Measurements from ENCODE around the gene MAD2L1BP.
"Not testable (repeated sequence)": the region's sequence is repeated elsewhere in the genome, so short reads cannot be mapped to it uniquely, and the experiment has no call there.

MAD2L1BP gene

DNA sequence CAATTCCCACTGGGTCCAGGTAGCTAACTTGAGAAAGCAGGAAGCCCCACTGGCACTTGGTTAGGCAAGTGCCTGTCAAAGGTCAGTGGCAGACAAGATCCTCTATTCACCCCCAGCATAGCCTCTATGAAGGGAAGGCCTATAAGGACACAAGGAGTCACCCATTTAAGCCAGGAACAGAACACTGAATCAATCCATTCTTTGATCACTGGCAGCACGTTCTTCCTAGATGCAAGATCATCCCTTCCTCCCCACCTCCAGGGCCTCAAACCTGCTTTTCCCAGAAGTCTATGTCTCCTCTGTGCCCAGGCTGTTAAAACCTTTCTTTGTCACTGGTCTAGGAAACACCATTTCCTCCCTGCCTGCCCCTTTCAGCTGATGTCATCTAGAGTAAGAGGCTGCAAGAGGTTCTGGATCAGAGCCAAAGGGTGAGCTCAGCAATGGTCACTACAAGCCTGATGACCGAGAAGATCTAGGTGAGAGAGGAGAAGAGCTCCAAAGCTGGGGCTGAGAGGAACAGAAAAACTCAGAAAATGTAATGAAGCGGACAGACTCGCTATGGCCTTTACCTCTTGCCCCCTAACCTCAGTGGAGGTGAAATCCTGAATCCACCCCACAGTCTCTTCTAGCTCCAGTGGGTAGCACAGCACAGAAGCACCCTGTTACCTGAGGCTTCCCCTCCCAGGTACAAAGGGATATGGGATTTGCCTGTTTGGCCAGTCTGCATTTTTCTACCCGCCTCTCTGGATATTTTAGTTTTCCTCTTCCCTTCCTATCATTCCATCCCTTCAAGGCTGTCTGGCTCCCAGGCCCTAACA is 8.4 kb upstream of the MAD2L1BP start:
- FAIRE-seq, result no peak

DNA sequence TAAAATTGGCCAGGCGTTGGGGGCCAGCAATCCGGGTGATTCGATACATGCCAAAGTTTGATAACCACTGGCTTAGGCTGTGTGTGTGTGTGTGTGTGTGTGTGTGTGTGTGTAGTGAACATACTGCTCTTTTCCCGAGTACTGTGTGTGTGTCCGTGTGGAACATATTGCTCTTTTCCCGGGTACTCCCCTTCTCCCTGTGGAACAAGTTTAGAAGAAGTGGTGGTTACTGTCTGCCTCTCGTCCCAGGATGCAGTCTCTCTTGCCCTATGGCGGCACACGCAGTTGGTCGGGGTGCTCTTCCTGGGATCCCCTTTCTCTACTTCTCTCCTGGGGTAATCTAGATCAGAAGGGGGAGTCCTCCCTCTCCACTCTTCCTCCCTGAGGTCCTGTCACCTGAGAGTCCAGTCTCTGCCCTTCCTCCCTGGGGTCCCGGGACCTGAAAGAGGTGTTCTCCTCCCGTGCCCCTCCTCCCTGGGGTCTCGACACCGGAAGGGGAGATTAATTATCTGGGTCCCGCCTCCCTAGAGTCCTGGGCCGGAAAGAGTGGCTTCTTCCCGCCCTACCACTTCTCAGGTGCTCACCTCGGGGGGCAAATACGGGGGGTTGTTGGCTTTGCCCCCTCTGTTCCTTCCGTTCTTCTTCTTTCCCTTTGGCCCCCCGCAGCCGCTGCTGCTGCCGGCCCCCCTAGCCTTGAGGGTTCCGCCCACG is 7.1 kb upstream of the MAD2L1BP start:
- FAIRE-seq, result no peak

DNA sequence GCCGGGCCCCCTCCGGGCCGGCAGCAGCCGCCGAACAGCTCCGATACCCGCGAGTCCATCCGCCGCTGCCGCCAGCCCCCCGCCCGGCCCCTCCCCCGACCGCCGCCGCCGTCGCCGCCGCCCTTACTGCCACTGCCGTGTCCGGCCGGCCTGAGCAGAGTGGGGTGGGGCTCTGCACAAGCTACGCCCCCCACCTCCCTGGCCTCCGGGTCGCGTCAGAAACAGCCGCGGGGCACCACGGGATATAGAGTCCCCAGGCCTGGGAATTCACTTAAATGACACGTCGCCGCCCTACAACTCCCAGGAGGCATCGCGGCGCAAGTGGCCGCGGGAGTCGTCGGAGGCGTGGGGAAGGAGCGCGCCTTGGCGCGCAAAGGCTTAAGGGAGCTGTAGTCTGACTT is 6.5 kb upstream of the MAD2L1BP start, which contains the start of gene GTPBP2:
TSS of gene GTPBP2 (minus strand) at position 161 of the 401 bp plus-strand sequence. CDS start at position 59, 102 bp downstream.
- peak; percentile 90 for FAIRE-seq

DNA sequence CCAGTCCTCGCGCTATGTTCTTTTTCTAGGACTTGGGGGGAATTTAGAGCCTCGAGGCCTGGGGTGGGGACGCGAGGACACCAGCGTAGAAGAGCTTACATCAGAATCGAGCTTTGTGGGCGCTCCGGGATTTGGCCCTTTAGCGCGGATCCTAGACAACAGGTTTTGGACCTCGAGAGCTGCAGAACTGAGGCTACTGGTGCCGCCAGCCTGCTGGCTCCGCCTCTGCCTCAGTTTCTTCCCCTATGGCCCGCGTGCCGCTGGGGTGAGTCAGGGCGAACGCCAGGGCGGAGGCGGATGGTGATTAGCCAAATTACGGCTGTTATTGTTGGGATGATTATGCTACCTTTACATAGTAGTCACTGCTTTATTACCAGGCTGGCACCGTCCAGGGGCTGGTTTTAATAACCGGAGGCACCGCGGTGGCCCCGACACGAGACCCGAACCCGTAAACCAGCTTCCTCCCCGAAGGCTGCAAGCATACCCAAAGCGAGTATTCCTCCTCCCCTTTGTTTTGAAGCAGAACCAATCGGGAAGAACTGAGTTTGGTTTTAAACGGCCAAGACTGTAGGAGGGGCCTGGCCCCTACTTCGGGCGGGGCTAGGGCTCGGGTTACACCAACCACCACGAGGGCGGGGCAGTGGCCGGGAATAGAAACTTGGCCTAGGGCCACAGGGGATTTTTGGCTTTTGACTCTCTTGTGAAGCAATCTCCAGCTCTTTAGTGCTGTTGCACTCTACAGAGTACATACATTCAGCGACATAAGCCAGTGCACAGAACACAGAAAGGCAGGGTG is 5.9 kb upstream of the MAD2L1BP start:
- peak; percentile 95 for FAIRE-seq

DNA sequence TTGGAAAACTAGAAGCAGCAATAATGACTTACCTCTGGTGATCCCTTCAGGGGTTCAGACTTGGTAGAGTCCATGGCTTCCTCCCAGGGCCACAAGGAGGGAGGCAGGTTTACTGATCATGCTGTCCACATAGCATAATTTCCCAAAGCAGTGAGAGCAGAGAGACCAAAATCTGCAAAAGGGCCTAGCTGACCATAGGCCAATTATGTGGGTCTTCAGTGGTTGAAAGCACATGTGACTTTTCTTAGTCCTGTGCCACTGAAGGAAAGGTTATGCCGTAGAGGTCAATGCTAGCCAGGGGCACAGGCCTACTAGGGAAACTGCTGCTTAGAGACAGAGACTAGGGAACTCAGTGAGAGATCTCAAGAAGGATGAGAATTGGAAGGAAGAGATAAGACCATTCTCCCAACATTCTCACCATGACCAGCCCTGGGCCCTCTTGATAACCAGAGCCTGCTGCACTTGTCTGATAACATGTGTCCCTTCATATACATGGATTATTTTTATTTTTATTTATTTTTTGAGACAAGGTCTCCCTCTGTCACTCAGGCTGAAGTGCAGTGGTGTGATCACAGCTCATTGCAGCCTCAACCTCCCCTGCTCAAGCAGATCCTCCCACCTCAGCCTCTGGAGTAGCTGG is 4.5 kb upstream of the MAD2L1BP start:
- FAIRE-seq, result no peak

DNA sequence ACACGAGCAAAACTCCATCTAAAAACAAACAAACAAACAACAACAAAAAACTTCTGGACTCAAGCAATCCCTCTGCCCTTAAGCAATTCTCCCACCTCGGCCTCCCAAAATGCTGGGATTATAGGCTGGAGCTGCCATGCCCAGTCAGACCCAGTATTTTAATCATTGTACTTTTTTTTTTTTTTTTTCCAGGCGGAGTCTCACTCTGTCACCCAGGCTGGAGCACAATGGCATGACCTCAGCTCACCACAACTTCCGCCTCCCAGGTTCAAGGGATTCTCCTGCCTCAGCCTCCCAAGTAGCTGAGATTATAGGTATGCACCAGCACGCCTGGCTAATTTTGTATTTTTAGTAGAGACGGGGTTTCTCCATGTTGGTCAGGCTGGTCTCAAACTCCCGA is 2.6 kb upstream of the MAD2L1BP start:
- not testable (repeated sequence) for FAIRE-seq

DNA sequence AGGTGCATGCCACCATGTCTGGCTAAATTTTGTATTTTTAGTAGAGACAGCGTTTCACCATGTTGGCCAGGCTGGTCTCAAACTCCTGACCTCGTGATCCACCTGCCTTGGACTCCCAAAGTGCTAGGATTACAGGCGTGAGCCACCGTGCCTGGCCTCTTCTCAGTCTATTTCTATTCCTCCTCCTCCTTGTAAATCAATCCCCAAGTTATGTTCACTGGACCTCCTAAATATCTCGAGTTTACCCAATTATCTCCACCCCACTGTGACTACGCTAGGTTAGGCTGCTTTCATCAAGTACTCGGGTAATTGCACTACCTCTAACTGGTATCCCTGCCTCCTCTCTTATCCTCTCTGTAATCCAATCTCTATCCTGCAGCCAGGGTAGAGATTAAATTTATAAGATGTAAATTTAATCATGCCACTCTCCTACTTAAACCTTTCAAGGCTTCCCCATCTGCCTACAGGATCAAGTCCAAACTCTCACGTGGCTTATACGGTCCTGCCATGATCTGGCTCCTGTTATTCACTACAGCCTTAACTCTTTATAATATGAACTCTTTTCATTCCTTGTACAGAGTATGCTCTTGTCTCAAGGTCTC is 837 bp upstream of the MAD2L1BP start:
- FAIRE-seq, result no peak

DNA sequence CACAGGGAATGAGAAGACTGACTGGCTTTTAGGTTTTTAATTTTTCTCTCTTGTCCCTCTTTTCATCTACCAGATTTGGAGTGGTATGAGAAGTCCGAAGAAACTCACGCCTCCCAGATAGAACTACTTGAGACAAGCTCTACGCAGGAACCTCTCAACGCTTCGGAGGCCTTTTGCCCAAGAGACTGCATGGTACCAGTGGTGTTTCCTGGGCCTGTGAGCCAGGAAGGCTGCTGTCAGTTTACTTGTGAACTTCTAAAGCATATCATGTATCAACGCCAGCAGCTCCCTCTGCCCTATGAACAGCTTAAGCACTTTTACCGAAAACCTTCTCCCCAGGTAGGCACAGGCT is 644 bp downstream of the MAD2L1BP start:
- no peak for FAIRE-seq

DNA sequence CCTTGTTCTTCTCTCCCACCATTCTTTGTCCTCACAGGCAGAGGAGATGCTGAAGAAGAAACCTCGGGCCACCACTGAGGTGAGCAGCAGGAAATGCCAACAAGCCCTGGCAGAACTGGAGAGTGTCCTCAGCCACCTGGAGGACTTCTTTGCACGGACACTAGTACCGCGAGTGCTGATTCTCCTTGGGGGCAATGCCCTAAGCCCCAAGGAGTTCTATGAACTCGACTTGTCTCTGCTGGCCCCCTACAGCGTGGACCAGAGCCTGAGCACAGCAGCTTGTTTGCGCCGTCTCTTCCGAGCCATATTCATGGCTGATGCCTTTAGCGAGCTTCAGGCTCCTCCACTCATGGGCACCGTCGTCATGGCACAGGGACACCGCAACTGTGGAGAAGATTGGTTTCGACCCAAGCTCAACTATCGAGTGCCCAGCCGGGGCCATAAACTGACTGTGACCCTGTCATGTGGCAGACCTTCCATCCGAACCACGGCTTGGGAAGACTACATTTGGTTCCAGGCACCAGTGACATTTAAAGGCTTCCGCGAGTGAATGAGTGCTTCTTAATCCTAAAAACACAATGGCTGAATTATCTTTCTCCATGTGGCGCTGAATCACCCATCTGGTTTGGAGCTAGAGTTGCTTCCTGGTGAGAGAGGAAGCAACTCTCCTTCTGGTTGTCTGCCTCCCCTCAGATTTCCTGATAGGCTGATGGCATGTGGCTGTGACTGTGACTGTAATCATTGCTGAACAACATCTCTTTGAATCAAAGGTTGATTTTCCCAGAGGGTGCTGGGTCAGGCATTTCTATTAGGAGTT is 4.6 kb downstream of the MAD2L1BP start:
- FAIRE-seq, result no peak

DNA sequence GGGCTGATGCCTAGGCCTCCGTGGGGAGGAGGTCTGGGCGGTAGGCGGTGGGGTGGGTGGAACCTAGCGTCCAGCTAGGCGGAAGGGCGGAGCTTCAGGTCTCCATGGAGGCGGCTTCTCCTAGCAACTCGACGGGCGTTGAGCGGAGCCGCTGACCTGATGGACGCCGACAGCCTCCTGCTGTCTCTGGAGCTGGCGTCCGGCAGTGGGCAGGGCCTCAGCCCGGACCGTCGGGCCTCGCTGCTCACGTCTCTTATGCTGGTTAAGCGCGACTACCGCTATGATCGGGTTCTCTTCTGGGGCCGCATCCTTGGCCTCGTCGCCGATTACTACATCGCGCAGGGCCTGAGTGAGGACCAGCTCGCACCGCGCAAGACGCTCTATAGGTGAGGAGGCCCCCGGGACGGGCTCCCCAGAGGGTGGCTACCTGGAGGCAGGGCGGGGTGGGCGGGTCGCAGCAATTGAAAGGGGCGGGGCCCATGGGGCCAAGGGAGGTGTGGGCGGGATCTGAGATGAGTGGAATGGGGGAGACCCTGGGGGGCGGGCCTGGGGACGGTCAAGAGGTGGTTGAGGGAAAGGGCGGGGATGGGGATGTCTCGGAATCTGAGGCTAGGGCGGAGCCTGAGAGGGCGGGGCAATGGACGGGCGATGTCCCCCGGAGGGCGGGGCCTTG is 9.4 kb downstream of the MAD2L1BP start, which contains the start of gene RSPH9:
TSS of gene RSPH9 (plus strand) at position 97 of the 673 bp plus-strand sequence. CDS start at position 160, 63 bp downstream.
- no peak for FAIRE-seq

DNA sequence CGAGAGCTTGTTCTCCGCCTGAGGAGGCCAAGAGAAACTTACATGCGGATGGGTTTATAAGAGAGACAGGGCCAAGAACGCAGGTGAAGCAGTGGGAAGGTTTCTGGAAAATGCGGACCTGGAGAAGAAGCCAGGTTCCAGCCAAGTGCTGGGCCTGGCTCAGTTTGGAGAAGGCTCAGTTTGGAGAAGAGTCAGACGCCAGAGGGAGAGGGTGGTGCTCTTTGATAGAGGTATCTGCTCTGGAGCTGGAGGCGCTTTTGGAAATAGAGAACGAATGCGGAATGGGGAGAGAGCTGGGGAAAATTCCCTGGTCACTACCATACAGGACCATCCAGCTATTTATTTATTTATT is 9.9 kb downstream of the MAD2L1BP start:
- FAIRE-seq, result no peak

DNA sequence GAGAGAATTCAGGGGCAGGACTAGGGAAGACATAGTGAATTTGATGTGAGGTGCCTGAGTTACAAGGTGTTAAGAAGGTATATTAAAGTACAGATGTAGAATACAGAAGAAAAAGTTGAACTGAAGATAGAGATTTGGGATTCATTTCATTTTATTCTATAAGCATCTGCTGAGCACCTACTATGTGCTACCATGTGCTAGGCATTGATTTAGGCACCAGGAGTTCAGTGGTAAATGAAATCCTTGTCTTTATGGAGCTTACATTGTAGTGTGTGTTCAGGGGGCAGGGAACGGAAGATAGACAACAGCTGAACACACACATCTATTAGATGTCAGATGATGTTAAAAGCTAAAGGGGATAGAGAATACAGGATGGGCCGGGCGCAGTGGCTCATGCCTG is 12.0 kb downstream of the MAD2L1BP start:
- no peak for FAIRE-seq

DNA sequence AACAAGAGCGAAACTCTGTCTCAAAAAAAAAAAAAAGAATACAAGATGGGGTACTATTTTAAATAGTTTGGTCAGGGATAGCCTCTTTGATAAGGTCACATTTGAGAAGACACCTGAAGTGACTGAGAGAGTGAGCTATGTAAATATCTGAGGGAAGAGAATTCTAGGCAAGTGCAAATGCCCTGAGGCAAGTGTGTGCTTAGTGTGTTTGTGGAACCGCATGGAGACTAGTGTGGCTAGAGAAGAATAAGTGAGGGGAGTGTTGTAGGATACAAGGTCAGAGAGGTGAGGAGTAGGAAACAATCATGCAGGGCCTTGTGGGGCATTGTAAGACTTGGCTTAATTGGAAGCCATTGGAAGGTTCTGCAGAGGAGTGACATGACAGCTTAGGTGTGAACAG is 12.6 kb downstream of the MAD2L1BP start:
- no peak for FAIRE-seq

DNA sequence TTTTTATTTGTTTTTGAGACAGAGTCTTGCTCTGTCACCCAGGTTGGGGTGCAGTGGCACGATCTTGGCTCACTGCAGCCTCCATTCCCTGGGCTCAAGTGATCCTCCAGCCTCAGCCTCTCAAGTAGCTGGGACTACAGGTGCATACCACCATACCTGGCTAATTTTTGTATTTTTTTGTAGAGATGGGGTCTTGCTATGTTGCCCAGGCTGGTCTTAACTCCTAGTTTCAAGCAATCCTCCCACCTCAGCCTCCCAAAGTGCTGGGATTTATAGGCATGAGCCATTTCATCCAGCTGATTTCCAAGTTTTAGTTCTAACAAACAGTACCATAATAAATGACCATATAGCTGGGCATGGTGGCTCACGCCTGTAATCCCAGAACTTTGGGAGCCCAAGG is 17.2 kb downstream of the MAD2L1BP start:
- not testable (repeated sequence) for FAIRE-seq

DNA sequence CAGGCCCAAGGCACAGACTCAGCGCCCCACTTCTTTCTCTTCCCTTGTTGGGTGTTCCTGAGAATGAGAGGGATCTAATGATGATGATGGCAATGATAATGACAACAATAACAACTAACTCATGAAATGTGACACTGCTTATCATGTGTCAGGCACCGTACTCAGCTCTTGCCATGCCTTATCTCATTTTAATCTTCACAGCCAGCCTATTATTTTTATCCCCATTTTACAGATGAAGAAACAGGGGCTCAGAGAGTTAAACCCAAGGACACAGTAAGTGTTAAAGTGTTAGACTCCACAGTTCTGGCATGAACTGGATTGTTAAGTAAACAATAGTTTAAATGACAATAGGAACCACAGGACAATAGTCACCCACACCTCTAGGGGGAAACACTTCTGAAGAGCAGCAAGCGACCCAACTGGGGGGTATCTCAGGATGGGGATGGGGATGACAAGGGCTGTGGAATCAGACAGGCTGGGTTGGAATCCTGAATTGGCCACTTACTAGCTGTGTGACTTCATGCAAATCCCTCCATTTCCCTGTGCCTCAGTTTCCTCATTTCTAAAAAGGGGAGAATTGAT is 21.7 kb downstream of the MAD2L1BP start:
- no peak for FAIRE-seq

DNA sequence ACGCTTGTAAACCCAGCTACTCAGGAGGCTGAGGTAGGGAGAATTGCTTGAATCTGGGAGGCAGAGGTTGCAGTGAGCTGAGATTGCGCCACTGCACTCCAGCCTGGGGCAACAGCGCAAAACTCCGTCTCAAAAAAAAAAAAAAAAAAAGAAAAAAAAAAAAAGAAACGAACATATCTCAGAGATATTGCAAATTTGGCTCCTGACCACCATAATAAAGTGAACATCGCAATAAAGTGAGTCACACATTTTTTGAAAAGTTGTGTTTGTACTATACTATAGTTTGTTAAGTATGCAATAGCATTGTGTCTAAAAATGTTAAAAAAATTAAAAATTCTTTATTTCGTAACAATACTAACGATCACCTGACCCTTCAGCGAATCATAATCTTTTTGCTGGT is 22.5 kb downstream of the MAD2L1BP start:
- no peak for FAIRE-seq

DNA sequence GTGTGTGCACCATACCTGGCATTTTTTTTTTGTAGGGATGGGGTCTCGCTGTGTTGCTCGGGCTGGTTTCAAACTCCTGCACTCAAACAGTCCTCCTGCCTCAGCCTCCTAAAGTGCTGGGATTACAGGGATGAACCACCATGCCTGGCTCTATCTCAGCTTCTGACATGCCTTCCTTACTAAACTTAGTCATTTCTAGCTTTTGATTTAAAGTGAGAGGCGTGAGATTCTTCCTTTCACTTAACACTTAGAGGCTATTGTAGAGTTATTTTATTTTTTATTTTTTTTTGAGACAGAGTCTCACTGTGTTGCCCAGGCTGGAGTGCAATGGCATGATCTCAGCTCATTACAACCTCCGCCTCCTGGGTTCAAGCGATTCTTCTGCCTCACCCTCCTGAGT is 27.3 kb downstream of the MAD2L1BP start:
- FAIRE-seq, result not testable (repeated sequence)

DNA sequence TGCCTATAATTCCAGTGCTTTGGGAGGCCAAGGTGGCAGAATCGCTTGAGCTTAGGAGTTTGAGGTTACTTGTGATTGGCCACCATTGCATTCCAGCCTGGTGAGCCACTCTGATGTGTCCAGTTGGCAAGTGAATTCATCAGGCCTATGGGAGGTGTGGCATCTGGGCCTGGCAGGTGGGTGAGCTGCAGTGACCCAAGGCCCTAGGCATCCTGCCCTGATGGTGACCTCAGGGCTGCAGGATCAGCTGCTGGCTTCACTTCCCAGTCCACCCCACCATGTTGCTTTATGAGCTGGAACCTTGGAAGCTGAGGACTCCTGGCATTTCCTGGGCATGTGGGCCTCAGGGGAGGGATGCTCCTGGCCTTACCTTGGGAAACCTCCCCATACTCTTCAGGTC is 29.7 kb downstream of the MAD2L1BP start:
- FAIRE-seq, result no peak

DNA sequence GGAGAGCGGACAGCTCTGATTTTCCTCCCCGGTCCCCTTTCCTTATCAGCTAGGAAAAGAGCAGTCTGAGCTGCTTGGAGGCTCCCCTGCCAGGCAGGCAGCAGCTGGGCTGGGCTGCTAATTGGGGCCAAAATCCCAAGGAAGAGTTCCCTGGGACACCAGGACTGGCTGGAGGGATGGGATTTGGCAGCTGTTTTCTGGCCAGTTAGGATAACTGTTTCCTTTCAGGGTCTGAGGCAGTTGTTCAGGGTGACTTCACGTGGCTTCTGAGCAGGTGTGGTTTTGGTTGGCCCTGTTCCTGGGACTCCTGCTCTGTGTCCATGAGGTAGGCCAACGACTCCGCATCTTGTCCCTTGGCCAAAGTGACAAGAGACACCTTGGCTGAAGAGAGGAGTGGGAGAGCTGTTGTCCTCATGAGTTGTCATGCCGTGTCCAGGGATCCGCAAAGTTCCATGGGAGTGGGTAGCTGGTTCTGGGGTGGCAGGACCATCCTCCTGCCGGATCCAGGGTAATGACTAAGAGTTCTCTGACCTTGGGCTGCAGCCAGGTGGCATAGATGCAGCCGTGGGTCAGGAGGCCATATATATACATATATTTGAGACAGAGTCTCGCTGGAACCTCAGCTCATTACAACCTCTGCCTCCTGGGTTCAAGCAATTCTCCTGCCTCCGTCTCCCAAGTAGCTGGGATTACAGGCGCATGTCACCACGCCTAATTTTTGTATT is 30.7 kb downstream of the MAD2L1BP start:
- FAIRE-seq, result no peak
